Measurements from ENCODE around the gene POPDC3.

The POPDC3 gene

DNA sequence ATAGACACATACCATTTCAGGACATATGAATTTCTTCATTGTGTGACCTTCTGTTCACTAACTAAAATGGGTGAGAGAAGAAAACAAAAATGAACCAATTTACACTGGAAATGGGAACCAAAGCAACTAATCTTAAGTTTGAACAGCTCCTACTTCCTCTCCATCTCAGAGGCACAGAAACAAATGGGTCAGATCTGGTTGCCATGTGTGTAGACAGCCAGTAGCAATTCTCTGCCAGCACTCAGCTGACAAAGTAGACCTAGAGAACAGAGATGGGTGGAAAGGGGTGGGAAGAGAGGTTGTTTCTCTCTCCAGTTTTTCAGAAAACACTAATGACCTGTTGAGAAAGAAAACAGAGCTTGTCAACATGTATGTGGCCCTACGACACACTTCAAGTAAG, 14.3 kb upstream of the POPDC3 start:
- TF ChIP-seq, protein P1, sequence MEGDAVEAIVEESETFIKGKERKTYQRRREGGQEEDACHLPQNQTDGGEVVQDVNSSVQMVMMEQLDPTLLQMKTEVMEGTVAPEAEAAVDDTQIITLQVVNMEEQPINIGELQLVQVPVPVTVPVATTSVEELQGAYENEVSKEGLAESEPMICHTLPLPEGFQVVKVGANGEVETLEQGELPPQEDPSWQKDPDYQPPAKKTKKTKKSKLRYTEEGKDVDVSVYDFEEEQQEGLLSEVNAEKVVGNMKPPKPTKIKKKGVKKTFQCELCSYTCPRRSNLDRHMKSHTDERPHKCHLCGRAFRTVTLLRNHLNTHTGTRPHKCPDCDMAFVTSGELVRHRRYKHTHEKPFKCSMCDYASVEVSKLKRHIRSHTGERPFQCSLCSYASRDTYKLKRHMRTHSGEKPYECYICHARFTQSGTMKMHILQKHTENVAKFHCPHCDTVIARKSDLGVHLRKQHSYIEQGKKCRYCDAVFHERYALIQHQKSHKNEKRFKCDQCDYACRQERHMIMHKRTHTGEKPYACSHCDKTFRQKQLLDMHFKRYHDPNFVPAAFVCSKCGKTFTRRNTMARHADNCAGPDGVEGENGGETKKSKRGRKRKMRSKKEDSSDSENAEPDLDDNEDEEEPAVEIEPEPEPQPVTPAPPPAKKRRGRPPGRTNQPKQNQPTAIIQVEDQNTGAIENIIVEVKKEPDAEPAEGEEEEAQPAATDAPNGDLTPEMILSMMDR (conservative IDR thresholded peaks at IDR 0.05) = no peak
- TF ChIP-seq ZFX (IDR thresholded peaks at IDR 0.05) = no peak
- H3K27ac ChIP-seq = no peak overlapping the region

DNA sequence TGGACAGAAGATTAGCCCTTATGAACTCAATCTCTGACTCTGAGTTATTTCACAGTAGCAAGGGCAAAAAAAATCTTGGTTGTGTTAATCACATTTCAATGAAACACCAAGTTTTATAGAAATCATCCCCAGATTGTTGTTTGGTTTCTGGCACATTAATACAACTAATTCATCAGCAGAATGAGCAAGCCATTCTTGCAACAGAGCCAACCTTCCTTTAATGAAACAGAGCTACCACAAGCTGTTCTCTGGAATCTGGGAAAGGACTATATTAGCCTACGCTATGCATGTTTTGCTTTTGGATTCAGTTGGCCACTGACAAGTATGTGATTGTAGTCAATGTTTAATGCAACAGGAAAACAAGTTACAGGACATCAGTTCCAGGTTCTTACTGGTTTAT, 13.8 kb upstream of the POPDC3 start:
- no peak overlapping the region for H3K27ac ChIP-seq
- no peak for TF ChIP-seq ZFX (IDR thresholded peaks at IDR 0.05)
- TF ChIP-seq, protein P1 (conservative IDR thresholded peaks at IDR 0.05) = no peak

- no peak for TF ChIP-seq ZFX (IDR thresholded peaks at IDR 0.05)
- TF ChIP-seq, protein P1 (conservative IDR thresholded peaks at IDR 0.05) = no peak
- no peak overlapping the region for H3K27ac ChIP-seq
Observed at GRCh38 chr6:105192707-105193465, 13.1 kb upstream of the POPDC3 start.

GRCh38 chr6:105191351-105191750, 11.5 kb upstream of the POPDC3 start:
- TF ChIP-seq, protein P1 (conservative IDR thresholded peaks at IDR 0.05) = no peak
- no peak for TF ChIP-seq ZFX (IDR thresholded peaks at IDR 0.05)
- no peak overlapping the region for H3K27ac ChIP-seq

DNA sequence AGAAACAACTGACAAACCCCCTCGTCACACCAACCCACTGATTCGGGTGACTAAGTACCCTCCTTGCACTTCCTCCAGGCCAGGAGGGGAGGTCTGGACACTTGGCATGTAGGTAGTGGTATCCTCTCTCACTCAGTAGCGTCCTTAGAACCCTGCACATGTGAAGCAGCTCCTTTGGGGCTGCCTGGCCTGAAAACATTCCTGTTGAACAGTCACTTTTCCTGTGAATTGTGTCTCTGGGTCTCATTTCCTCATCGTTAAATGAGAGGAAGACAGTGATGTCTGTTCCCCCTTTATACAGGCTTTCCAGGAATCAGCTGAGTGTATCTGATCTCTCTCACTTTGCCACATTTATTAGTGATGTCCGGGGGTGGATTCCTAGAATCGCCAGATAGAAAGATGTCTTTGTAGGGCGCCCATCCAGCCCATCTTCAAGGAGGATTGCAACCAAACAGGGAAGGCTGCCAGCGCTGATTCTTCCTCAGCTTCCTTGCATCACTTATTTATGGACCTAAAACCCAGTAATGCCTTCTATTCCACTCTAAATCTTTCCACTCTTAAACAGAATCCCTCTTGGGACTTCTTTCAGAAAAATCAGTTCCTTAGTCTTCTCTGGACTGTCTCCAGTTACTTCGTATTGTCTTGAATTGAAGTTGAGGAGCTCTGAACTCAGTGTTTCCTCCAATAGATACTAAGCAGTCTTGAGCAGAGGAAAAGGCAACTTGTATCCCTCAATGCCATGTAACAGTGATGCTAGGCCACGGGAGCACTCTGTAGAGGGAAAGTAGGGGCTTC, 9.4 kb upstream of the POPDC3 start:
- TF ChIP-seq, protein P1 (conservative IDR thresholded peaks at IDR 0.05) = no peak
- no peak for TF ChIP-seq ZFX (IDR thresholded peaks at IDR 0.05)
- no peak overlapping the region for H3K27ac ChIP-seq

- TF ChIP-seq ZFX (IDR thresholded peaks at IDR 0.05) = no peak
- TF ChIP-seq, protein P1 (conservative IDR thresholded peaks at IDR 0.05) = no peak
- no peak overlapping the region for H3K27ac ChIP-seq
Observed at GRCh38 chr6:105188251-105188650, 8.4 kb upstream of the POPDC3 start.

DNA sequence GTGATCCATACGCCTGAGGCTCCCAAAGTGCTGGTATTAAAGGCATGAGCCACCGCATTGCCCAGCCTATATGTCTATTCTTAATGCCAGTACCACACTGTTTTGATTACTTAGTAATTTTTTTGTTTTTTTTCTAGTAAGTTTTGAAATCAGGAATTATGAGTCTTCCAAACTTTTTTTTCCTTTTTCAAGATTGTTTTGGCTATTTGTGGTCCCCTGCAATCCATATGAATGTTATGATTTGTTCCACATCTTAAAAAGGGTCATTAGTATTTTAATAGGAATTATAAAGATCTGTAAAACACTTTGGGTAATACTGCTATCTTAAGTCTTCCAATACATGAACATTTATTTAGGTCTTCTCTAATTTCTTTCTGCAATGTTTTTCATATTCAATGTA, 6.8 kb upstream of the POPDC3 start:
- no peak overlapping the region for H3K27ac ChIP-seq
- TF ChIP-seq, protein P1 (conservative IDR thresholded peaks at IDR 0.05) = no peak
